ENCODE measurements around the gene PRF1.

PRF1 gene

DNA sequence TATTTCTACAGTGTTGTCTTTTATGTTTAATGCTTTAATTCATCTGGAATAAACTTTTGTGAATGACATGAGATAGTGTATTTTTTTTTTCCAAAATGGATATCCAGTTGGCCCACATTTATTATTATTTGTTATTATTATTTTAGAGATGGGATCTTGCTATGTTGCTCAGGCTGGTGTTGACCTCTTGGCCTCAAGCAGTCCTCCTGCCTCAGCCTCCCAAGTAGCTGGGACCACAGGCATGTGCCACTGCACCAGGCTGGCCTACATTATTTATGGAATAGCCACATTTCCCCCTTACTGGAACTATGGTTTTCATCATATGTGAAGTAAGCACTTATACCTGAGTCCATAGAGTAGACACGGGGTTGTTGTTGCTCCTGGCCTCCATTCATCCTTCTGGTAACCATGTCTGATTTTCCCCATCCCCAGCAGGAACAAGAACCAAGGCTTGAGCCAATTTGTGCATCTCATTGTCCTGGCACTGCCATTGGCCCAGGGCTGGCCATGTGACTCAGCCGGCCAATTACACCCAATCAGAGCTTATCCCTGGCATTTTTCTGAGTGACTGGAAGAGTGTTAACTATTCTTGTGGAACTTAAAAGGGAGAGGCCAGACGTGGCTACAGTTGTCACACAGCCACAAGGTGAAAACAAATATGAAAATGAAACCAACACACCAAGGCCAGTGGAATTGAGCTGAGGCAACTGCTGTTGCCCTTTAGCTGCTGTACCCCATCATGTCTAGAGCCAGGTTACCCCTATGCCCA lies 23.1 kb downstream of the PRF1 start:
- in situ Hi-C loops (cut with HindIII; ENCODE audit: low sequenced_read_pairs) = loop anchor here (5.0 kb wide), 1 partner anchor 78 kb away; no protein-coding TSS in a partner anchor

DNA sequence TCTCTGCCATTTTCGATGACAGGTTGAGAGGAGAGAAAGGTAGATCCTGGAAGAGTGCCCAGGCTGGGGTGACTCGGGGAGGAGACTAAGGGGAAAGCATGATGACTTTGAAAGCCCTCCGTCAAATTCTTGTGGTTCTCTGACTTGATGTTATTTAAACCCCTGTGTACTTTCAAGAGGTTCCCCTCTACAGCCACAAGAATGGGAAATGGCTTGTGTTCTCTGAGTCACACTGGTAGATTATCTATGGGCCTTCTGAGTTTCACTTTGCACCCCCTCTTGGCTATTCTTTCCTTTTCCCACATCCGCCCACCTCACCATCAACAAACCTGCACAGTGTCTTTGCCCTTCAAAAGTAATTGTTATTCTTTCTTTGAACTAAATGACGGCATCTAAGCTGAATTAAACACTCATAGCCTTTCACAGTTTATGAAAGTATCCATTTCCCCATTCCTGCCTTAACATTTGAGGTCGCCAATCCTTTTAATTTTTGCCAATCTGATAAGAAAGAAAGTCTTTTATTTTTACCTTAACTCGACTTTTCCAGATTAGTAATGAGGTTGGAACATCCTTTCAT lies 24.1 kb downstream of the PRF1 start:
- in situ Hi-C loops (cut with HindIII; ENCODE audit: low sequenced_read_pairs) = loop anchor here (5.0 kb wide), 1 partner anchor 79 kb away; no protein-coding TSS in a partner anchor

DNA sequence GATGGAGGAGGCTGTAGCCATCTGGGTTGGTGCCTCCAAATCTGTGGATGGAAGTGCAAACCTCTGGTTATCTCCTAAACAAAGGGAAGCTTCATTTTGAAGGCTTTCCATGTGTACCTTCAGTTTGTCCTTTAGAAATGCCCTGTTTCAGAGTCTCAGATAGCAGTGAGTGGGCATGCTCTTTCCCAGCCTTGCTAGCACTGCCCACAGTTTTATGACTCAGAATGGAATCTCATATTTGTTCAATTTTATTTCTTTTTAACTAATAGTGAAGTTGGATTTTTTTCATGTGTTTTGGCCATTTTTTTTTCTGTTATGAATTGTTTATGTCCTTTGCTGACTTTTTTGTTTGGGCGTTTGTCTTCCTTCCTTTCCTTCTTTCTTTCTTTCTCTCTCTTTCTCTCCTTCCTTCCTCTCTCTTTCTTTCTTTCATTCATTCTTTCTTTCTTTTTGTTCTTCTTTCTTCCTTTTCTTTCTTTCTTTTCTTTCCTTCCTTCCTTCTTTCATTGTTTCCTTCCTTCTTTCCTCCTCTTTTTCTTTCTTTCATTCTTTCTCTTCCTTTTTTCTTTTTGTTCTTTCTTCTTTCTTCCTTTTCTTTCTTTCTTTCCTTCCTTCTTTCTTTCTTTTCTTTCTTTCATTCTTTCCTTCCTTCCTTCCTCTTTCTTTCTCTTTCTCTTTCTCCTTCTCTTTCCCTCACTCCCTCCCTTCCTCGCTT lies 25.6 kb downstream of the PRF1 start:
- in situ Hi-C loops (cut with HindIII; ENCODE audit: low sequenced_read_pairs) = loop anchor here (5.0 kb wide), 1 partner anchor 80 kb away; no protein-coding TSS in a partner anchor

DNA sequence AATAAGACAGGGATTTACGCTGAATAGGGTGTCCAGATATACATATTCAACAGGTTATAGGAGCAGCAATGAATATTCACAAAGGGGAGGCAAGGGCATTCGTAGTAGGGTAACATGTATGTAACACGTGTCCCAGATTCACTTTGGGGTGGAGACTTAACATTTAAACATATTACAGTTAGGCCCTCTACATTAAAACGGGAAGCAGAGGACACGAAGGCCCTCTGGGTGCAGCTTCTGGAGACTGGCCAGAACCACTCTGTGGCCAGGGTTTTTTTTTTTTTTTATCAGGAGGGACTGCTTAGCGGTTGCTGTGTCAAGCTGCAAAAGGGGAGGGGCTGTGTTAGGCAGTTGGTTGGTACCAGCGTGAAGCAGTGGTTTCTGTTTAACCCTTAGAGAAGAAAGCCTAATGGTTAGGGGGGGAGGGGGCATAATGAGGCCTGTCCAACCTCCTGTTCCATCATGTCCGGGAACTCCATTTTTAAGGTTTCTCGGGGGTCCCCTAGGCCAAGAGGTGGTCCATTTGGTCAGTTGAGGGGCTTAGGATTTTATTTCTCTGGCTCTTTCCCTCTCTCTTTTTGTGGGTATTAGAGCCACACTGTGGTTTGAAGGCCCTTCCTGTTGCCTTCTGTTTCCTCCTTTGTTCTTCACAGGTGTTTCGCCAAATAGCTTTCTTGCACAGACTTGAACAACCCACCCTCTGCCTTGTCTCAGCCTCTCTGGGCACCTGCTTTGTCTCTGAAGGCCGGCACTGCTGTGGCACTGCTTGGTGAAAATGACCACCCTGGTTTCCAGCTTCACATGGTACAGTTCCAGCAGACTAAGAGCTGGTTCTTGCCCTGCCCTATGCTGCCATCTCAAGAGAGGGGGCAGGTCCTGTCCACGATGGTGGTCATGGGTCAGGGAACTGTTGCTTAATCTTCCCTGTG lies 26.4 kb downstream of the PRF1 start:
- in situ Hi-C loops (cut with HindIII; ENCODE audit: low sequenced_read_pairs) = loop anchor here (5.0 kb wide), 1 partner anchor 81 kb away; no protein-coding TSS in a partner anchor

DNA sequence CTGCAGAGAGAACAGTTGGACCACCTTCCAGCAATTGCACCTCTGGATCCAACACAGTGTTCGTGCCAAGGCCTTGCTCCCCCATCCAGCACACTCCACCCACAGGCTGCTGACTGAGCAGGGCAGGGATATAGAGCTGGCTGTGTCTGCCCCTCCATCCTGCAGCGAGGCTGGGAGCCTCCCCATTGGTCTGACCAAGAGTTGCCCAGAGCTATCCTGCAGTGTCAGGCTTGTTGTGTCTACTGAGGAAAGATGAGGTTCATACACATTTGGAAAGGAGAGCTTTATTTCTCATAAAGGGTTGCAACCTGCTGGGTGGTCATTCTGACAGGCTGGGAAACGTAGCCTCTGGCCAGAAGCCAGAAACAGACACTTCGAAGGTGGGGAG lies 27.1 kb downstream of the PRF1 start:
- in situ Hi-C loops (cut with HindIII; ENCODE audit: low sequenced_read_pairs) = loop anchor here (5.0 kb wide), 1 partner anchor 82 kb away; no protein-coding TSS in a partner anchor

DNA sequence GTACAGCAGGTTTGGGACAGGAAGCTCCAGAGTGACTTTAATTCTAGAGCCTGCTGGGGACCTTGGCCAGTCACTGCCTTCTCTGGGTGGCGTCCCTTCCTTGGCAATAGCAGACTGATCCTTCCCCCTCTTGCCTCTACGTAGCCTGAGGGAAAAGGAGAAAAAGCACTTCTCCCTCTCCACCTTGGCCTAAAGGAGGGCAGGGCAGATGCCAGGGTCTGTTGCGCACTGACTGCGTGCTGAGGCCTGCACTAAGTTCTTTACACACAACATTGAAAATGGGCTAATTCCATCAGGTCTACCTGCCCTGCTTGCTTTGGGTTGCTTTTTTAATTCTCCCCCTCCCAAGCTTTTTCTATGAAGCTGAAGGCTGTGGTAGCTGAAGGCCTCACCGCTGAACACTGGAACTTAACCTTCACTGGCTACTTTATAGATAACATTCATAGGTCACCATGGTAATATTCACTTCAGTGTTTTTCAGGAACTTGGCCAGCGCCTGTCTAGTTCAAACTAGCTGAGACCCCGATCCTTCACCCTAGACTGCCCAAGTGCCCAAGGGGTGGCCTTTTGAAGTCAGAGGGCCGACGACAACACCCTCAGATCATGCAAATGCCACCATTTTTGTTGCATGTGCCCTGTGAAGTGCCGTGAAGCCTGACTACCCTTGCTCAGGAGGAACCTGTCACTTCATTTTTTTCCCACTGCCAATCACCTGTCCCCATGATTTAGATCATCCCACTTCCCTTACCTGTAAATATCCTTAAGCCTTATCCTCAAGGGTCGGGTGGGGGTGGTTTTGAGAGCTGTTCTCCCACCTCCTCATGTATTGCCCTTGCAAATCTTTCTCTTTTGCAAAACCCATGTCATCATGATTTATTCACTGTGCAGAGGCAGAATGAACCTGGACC lies 28.7 kb downstream of the PRF1 start:
- in situ Hi-C loops (cut with HindIII; ENCODE audit: low sequenced_read_pairs) = no loop called here

DNA sequence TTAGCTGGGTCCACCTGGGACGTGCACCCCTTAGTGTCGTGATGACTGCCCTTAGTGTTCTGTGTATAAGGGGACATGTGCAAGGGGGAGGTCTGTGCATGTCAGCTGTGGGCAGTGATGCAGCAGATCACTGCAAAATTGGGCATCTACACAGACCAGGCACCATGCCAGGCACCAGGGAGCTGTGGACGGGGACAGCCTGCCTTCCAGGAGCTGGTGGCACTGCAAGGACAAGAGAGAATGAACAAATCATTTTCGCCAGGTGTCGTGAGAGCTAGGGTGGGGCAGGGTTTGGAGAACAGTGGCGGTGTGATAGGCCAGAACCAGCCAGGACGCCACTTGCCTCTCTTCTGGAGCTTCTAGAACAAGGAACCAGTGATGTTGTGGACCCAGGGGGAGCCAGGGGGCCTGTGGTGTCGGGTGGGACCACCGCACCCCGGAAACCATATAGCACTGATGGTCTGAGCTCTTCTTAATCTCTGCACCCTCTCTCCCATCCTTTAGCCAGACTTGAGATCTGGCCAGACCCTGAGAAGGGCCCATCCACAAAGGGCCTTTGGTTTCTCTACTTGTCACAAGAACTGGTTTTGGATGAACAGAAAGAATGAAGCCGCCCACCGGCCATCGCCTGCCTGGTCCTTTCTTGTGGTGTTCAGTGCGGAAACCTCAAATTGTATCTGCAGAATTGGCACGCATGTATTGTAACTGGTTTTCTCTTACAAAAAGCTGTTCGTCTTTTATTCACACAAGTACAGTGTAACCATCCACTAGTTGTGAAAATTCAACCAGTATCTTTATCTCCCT lies 30.7 kb downstream of the PRF1 start:
- in situ Hi-C loops (cut with HindIII; ENCODE audit: low sequenced_read_pairs) = no loop called here

DNA sequence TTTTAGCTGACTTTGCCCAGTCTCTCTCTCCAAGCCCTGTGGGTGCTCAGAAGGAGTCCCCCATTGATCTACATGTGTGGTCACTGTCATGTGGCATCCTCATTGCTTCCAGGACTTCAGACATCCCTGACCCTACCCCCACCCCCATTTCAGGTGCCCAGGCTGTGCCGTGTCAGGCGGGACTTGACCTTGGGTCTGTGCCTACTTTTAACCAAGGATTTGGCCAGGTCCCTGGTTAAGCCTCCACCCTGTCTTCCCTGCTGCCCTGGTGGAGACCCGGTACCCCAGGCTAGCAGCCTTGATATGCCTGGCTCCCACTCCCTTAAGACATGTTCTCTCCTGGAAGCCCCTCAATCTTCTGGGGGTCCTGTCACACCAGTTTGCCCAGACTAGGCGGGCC lies 31.3 kb downstream of the PRF1 start:
- in situ Hi-C loops (cut with HindIII; ENCODE audit: low sequenced_read_pairs) = no loop called here

DNA sequence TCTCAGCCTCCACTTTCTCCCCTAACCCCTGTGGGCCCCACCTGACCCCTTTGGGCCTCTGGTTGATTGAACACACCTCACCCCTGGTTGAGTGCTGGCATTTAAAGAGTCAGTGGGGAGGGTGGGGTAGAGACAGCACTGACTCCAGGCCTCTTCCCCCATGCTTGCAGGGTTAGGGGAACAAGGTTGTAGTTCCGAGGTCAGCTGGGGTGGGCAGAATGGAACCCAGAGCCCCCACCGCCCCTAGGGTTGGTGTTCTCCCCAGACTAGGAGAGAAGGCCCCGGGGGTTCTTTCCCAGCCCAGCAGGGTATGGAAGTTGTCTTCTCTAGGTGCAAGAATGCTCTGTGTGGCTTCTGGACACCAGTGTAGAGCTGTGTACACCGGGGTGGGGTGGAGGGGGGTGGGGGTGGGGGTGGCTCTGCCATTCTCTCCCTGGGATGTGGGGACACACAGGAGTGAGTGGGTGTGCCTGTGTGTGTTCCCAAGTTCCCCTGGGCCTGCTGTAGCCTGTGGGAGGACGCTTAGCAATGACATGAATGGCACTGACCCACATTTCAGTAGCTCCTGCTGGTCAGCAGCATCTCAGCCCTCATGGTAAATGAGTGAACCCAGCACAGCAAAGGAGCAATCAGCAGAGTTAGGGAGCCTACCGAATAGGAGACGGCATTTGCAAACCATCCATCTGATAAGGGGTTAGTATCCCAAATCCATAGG lies 33.6 kb downstream of the PRF1 start:
- in situ Hi-C loops (cut with HindIII; ENCODE audit: low sequenced_read_pairs) = no loop called here

DNA sequence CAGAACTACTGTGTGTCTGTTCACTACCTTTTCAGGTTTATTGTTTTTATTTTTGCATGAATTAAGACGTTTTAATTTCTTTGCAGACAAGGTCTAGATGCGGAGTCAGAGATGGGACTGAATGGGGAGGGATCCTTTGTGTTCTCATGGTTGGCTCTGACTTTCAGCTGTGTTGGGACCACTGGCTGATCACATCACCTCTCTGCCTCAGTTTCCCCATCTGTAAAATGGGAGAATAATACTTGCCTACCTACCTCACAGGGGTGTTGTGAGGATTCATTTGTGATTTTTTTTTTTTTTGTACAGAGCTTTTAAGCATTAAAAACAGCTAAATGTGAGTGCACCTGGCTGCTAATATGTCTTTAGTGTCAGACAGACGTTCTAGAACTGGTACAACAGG lies 34.4 kb downstream of the PRF1 start:
- in situ Hi-C loops (cut with HindIII; ENCODE audit: low sequenced_read_pairs) = no loop called here

DNA sequence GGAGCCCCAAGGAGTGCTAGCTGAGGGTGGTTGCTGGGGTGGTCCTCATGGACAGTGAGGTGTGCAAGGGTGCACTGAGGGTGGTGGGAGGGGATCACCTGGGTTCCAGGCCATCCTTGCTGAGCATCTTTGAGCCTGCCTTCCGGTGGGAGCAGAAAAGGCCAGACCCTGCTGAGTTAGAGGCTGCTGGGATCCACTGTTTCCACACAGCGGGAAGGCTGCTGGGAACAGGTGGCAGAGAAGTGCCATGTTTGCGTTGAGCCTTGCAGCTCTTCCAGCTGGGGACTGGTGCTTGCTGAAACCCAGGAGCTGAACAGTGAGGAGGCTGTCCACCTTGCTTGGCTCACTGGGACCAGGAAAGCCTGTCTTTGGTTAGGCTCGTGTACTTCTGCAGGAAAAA lies 34.9 kb downstream of the PRF1 start:
- in situ Hi-C loops (cut with HindIII; ENCODE audit: low sequenced_read_pairs) = no loop called here

DNA sequence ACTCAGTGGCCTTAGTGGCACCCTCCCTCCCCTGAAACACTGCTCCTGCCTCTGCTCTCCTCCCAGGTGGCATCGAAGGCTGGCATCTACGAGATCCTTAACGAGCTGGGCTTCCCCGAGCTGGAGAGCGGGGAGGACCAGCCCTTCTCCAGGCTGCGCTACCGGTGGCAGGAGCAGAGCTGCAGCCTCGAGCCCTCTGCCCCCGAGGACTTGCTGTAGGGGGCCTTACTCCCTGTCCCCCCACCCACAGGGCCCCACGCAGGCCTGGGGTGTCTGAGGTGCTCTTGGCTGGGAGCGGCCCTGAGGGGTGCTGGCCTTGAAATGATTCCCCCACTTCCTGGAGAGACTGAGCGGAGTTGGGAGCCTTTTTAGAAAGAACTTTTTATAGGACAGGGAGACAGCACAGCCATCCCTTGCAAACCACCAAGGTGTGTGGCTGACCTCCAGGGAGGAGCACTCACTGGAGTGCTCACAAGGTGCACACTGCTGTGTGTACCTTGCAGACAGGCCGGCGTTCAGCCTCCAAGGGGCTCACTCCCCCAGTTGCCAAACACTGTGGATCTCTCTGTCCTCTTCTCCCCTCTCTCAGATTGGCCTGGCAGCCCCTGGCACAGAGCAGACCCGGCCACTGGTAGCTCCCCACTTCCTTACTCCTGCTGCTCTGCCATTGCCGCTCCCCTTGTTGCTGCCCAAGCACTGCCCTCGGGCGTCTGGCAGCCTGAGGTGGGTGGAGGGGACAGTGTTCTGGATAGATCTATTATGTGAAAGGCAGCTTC lies 35.8 kb downstream of the PRF1 start:
- in situ Hi-C loops (cut with HindIII; ENCODE audit: low sequenced_read_pairs) = no loop called here

DNA sequence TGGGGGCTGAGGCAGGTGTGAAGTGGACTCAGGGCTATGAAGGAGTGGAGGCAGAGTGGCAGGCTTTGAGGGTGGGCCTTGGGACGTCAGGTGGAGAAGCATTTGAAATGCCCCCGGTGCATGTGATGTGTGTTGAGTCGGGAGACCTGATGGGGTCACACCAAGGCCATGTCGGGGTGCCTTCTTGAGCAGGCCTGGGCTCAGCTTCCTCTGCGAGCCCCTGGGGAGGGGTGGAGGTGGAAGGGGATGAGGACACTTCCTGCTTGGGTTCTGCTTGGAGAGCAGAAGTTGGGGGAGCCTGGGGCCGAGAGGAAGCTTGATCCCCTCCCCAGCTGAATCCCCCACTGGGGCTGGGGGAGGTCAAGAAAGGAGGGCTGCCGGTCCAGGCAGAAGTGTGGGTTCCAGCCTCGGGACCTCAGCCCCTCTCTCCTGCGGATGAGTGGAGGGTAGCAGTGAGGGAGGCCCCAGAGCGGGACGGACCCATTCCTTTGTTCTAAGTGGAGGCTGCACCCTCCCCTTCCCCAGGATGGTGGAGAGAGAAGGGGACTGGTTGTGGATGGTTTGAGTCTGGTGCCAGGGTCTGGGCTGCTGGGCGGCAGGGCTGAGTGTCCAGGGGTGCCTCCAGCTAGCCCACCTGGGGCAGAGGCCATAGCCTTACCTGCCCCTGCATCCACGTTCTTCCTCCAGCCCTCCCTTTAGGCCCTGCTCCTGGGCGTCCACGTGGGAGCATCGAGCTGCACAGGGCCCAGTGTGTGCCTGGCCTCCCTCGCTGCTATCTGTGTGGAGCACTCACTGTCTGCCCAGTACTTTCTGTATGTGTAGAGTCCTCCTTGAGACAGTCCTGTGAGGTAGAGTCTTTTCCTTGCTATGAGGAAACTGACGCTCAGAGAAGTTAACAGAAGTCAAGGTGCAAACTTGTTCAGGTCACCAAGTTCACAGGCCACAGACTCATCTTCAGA lies 36.7 kb downstream of the PRF1 start:
- in situ Hi-C loops (cut with HindIII; ENCODE audit: low sequenced_read_pairs) = no loop called here

DNA sequence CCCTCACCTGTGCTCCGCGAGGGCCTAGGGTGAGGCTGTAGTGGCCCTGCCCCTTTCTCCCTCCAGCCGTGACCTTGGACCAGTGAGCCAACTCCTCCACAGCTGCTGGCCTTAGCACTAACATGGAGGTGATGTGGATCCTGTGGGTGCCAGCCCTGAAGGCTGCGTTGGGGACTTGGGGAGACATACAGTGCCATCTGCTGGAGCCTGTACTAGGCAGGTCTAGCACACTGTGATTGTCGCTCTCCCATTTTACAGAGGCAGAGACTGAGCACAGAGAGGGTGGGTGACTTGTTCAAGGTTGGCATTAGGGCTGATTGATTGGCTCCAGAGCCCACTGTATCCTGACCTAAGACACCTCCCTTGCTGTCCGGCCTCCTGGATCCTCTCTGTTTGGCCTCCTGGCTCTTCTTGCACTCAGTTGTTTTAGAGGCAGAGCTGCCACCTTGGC lies 37.6 kb downstream of the PRF1 start:
- in situ Hi-C loops (cut with HindIII; ENCODE audit: low sequenced_read_pairs) = no loop called here

DNA sequence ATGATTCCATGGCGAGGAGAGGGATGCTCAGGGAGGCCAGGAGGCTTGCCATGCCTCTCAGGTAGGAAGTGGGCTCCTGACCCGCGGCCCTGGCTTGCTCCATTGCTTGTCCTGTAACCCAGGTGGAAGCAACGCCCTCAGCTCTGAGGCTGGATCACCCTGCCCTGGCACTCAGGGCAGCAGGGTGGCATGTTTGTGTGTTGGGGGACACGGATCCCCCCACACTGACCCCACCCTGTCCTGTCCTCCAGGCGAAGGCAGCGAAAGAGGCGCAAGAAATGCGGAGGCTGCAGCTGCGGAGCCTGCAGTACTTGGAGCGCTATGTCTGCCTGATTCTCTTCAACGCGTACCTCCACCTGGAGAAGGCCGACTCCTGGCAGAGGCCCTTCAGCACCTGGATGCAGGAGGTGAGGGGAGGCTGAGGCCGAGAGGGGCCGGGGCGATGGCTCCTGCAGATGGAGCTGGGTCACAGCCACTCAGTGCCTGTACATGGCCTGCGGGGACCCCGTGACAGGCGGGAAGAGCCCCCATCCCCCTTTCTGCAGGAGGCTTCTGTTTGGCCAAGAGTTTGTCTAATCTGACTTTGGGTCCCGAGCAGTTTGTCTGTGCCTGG lies 38.3 kb downstream of the PRF1 start:
- in situ Hi-C loops (cut with HindIII; ENCODE audit: low sequenced_read_pairs) = no loop called here

DNA sequence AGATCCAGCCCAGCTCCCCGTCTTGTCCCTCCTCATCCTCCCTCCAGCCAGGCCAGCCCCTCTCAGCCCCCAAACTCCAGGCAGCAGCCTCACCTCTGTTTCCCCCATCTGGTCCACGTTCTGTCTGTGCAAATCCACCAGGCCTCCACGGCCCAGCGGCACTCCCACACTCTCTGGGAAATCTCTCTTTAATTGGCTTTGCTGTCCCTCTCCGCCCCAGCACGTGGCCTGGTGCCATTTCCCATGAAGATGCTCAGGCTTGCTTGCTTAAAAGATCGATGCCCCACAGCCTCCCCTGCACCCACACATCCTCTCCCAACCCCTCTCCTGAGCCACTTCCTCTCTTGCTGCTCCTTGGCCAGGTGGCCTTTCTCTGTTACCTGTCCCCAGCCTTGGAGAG lies 39.3 kb downstream of the PRF1 start:
- in situ Hi-C loops (cut with HindIII; ENCODE audit: low sequenced_read_pairs) = no loop called here
